Measurements from ENCODE around the gene FBRSL1. TPM values are rescaled to one million over a fixed set of nuclear protein-coding genes. Genes with fewer than 3 reads are reported as not detected.
A peak's percentile ranks its signal among the peaks of the same experiment; 100 is the strongest.

FBRSL1 gene
- total and polyA plus RNA-seq, 9 of the 15 experiments (the other 6 are each of a cell fraction or from before 2014, with no cell fraction given) = 0.24 to 129 (median 7.3) TPM

DNA sequence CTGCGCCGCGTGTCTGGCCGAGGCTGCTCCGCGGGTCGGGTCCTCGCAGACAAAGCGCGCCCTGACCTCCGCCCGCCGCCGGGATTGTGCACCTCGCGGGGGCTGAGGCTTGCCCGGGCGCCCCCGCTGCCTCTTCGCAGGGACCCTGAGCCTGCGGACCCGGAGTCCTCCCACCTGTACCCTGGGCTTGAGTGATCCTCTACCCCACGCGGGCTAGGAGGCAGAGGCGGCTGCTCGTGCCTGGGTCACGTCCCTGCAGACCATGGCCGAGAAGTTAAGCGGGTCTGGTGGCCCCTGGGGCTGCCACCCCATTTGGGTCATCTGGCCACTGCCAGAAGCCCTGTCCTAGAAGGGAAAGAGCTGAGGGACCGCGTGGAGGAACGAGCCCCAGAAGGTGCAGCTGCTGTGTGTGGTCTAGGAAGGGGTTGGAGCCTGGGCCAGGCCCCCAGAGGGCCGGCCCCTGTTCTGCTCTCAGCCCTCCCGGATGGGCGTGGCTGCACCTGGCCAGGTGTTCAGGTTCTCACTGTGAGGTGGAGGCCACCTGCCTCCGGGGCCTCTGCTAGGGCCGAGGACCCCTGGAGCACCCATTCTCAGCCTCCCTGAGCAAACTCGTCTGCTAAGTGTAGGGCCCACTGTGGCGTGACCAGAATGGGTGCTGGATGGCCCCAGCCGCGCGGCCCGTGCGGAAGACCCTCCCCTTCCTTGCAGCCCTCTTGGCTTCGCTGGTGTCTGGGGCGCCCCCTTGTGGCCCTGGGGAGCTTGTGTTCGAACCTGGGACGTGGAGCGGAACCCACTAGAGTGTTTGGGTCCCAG lies 70.9 kb downstream of the FBRSL1 start (continued):
- TF ChIP-seq, protein P1, sequence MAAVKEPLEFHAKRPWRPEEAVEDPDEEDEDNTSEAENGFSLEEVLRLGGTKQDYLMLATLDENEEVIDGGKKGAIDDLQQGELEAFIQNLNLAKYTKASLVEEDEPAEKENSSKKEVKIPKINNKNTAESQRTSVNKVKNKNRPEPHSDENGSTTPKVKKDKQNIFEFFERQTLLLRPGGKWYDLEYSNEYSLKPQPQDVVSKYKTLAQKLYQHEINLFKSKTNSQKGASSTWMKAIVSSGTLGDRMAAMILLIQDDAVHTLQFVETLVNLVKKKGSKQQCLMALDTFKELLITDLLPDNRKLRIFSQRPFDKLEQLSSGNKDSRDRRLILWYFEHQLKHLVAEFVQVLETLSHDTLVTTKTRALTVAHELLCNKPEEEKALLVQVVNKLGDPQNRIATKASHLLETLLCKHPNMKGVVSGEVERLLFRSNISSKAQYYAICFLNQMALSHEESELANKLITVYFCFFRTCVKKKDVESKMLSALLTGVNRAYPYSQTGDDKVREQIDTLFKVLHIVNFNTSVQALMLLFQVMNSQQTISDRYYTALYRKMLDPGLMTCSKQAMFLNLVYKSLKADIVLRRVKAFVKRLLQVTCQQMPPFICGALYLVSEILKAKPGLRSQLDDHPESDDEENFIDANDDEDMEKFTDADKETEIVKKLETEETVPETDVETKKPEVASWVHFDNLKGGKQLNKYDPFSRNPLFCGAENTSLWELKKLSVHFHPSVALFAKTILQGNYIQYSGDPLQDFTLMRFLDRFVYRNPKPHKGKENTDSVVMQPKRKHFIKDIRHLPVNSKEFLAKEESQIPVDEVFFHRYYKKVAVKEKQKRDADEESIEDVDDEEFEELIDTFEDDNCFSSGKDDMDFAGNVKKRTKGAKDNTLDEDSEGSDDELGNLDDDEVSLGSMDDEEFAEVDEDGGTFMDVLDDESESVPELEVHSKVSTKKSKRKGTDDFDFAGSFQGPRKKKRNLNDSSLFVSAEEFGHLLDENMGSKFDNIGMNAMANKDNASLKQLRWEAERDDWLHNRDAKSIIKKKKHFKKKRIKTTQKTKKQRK (IDR thresholded peaks at IDR 0.05; ENCODE audit: borderline replicate concordance, low read depth, low read length) = no peak
- no peak for TF ChIP-seq ZNF165 (CRISPR knock-in tag; IDR thresholded peaks at IDR 0.05; ENCODE audit: borderline replicate concordance)
- TF ChIP-seq, protein P2, sequence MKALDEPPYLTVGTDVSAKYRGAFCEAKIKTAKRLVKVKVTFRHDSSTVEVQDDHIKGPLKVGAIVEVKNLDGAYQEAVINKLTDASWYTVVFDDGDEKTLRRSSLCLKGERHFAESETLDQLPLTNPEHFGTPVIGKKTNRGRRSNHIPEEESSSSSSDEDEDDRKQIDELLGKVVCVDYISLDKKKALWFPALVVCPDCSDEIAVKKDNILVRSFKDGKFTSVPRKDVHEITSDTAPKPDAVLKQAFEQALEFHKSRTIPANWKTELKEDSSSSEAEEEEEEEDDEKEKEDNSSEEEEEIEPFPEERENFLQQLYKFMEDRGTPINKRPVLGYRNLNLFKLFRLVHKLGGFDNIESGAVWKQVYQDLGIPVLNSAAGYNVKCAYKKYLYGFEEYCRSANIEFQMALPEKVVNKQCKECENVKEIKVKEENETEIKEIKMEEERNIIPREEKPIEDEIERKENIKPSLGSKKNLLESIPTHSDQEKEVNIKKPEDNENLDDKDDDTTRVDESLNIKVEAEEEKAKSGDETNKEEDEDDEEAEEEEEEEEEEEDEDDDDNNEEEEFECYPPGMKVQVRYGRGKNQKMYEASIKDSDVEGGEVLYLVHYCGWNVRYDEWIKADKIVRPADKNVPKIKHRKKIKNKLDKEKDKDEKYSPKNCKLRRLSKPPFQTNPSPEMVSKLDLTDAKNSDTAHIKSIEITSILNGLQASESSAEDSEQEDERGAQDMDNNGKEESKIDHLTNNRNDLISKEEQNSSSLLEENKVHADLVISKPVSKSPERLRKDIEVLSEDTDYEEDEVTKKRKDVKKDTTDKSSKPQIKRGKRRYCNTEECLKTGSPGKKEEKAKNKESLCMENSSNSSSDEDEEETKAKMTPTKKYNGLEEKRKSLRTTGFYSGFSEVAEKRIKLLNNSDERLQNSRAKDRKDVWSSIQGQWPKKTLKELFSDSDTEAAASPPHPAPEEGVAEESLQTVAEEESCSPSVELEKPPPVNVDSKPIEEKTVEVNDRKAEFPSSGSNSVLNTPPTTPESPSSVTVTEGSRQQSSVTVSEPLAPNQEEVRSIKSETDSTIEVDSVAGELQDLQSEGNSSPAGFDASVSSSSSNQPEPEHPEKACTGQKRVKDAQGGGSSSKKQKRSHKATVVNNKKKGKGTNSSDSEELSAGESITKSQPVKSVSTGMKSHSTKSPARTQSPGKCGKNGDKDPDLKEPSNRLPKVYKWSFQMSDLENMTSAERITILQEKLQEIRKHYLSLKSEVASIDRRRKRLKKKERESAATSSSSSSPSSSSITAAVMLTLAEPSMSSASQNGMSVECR (CRISPR knock-in tag; IDR thresholded peaks at IDR 0.05) = peak; percentile 91
- TF ChIP-seq RBFOX2 (IDR thresholded peaks at IDR 0.05; ENCODE audit: low read depth, low read length) = peak; percentile 55; the same call in 1 of the 2 replicates
- TF ChIP-seq, protein P3, sequence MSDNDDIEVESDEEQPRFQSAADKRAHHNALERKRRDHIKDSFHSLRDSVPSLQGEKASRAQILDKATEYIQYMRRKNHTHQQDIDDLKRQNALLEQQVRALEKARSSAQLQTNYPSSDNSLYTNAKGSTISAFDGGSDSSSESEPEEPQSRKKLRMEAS (CRISPR knock-in tag; IDR thresholded peaks at IDR 0.05) = peak; percentile 40; the same call in 1 of the 2 replicates
- TF ChIP-seq, protein P4, sequence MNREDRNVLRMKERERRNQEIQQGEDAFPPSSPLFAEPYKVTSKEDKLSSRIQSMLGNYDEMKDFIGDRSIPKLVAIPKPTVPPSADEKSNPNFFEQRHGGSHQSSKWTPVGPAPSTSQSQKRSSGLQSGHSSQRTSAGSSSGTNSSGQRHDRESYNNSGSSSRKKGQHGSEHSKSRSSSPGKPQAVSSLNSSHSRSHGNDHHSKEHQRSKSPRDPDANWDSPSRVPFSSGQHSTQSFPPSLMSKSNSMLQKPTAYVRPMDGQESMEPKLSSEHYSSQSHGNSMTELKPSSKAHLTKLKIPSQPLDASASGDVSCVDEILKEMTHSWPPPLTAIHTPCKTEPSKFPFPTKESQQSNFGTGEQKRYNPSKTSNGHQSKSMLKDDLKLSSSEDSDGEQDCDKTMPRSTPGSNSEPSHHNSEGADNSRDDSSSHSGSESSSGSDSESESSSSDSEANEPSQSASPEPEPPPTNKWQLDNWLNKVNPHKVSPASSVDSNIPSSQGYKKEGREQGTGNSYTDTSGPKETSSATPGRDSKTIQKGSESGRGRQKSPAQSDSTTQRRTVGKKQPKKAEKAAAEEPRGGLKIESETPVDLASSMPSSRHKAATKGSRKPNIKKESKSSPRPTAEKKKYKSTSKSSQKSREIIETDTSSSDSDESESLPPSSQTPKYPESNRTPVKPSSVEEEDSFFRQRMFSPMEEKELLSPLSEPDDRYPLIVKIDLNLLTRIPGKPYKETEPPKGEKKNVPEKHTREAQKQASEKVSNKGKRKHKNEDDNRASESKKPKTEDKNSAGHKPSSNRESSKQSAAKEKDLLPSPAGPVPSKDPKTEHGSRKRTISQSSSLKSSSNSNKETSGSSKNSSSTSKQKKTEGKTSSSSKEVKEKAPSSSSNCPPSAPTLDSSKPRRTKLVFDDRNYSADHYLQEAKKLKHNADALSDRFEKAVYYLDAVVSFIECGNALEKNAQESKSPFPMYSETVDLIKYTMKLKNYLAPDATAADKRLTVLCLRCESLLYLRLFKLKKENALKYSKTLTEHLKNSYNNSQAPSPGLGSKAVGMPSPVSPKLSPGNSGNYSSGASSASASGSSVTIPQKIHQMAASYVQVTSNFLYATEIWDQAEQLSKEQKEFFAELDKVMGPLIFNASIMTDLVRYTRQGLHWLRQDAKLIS (CRISPR knock-in tag; IDR thresholded peaks at IDR 0.05) = no peak
- TF ChIP-seq DNMT1 (IDR thresholded peaks at IDR 0.05) = no peak
- TF ChIP-seq DPF2 (IDR thresholded peaks at IDR 0.05) = no peak
- TF ChIP-seq CHD4 (IDR thresholded peaks at IDR 0.05; ENCODE audit: insufficient read depth, insufficient replicate concordance, low read depth, low read length, poor library complexity, severe bottlenecking) = no peak
- no peak for TF ChIP-seq CREB1 (IDR thresholded peaks at IDR 0.05)
- TF ChIP-seq CREB1 (CRISPR knock-in tag; IDR thresholded peaks at IDR 0.05) = peak; percentile 51
- no peak for TF ChIP-seq SNRNP70 (optimal IDR thresholded peaks at IDR 0.05; ENCODE audit: low read depth, low read length)
